Lung (tissue), 12 donors: ENCODE measurements around the gene TNNC1. TPM values are rescaled to one million over a fixed set of nuclear protein-coding genes. Genes with fewer than 3 reads are reported as not detected.
A peak's percentile ranks its signal among the peaks of the same experiment; 100 is the strongest.

Source experiments
- ATAC-seq: fragments of 200-7000 bp; cut with Tn5 transposase; one replicate; pipeline ENCODE4 v1.9.1; 2020; ENCODE audit warnings: moderate number of reproducible peaks; ENCODE audit not compliant: insufficient read depth, low FRiP score
- DNase-seq, 3 donors: peaks; one replicate each; pipeline ENCODE4 v3.0.0-alpha.2; 2013 to 2017
- H3K27ac ChIP-seq, 2 donors: one replicate each; pipeline ENCODE4 v1.5.1; 2013; ENCODE audit warnings: mild to moderate bottlenecking in 2 of 2, moderate library complexity in 2 of 2, control low read depth in 1 of 2, inconsistent platforms in 1 of 2, low read depth in 1 of 2, low read length in 1 of 2
- H3K27me3 ChIP-seq, 3 donors: one replicate each; pipeline ENCODE4 v1.5.1; 2013; ENCODE audit warnings: low read length in 2 of 3; ENCODE audit not compliant: control insufficient read depth in 3 of 3, insufficient read depth in 3 of 3
- H3K36me3 ChIP-seq, 4 donors: one replicate each; pipeline ENCODE4 v1.5.1; 2013; ENCODE audit warnings: low read length in 4 of 4, mild to moderate bottlenecking in 1 of 4, moderate library complexity in 1 of 4; ENCODE audit not compliant: control insufficient read depth in 4 of 4, insufficient read depth in 4 of 4
- H3K4me1 ChIP-seq, 5 donors: one replicate each; pipeline ENCODE4 v1.5.1; 2013; ENCODE audit warnings: low read length in 5 of 5, mild to moderate bottlenecking in 2 of 5, moderate library complexity in 1 of 5; ENCODE audit not compliant: control insufficient read depth in 5 of 5, insufficient read depth in 5 of 5
- H3K4me3 ChIP-seq: one replicate; pipeline ENCODE4 v1.5.1; 2013; ENCODE audit warnings: mild to moderate bottlenecking, control low read depth, moderate library complexity
- H3K9ac ChIP-seq, 2 donors: one replicate each; pipeline ENCODE4 v1.5.1; 2013; ENCODE audit warnings: low read length in 2 of 2, control low read depth in 1 of 2; ENCODE audit not compliant: insufficient read depth in 1 of 2
- H3K9me3 ChIP-seq, 4 donors: one replicate each; pipeline ENCODE4 v1.5.1; 2013; ENCODE audit warnings: low read length in 3 of 4, mild to moderate bottlenecking in 1 of 4, moderate library complexity in 1 of 4; ENCODE audit not compliant: control insufficient read depth in 4 of 4, insufficient read depth in 3 of 4
- WGBS, 2 donors: extraction: QIAGEN DNeasy Blood & Tissue Kit; methylation state at CpG; one replicate each; pipeline ENCODE4 v1.1.7; 2013; 5-methylcytosine and 5-hydroxymethylcytosine counted together
- polyA plus RNA-seq, 2 donors: library from polyadenylated mRNA; stranded (reverse); fragments of 200-250 nt; gene quantifications; one replicate each; pipeline ENCODE4 v1.2.1, GENCODE V29; 2013
- total RNA-seq, 2 donors: library from RNA; depleted of rRNA in 1 of 2; stranded (reverse); fragments of >200 nt in 1 of 2; gene quantifications; one replicate each; pipeline ENCODE4 v1.2.1, GENCODE V29; 2014 to 2021
- TF ChIP-seq, protein P1 (sequence below): IDR thresholded peaks from 2 replicates; pipeline ENCODE4 v1.5.1; 2012; ENCODE audit warnings: mild to moderate bottlenecking; ENCODE audit errors: control extremely low read depth, extremely low read depth
- donor health status: control.
- donor health status: control.
- donor health status: Bipolar disorder and iron deficiency.
- donor health status: healthy.
- donor health status: DM: yes; HTN: yes; CAD: no.

The TNNC1 gene
- total and polyA plus RNA-seq, 4 donors, result 17.3 to 250 (median 33.4) TPM

- WGBS, 2 donors, result 91% methylated on average over 14 of the region's 14 CpGs
- H3K36me3 ChIP-seq, result peaks cover 5 to 32% (median 15%) of the 10 kb centered on the region in 4 donors
- DNase-seq, result no peak
Observed at GRCh38 chr3:52458770-52459545, 5.1 kb upstream of the TNNC1 start.

GRCh38 chr3:52458031-52458760 lies 4.4 kb upstream of the TNNC1 start:
- Histone ChIP-seq H3K36me3 (peaks cover 5 to 32% (median 15%) of the 10 kb centered on the region in 4 donors), H3K4me1 (peaks cover 0 to 34% (median 19%) of the 10 kb centered on the region in 5 donors), H3K27me3 (no peaks in the 10 kb centered on the region), H3K9ac (no peak overlapping the region), H3K4me3 (no peak overlapping the region), H3K9me3 (no peaks in the 10 kb centered on the region), H3K27ac (no peak overlapping the region)
- ATAC-seq (no peak), DNase-seq (no peak)
- 79% methylated on average over 6 of the region's 6 CpGs for WGBS, 2 donors
- TF ChIP-seq, protein P1, sequence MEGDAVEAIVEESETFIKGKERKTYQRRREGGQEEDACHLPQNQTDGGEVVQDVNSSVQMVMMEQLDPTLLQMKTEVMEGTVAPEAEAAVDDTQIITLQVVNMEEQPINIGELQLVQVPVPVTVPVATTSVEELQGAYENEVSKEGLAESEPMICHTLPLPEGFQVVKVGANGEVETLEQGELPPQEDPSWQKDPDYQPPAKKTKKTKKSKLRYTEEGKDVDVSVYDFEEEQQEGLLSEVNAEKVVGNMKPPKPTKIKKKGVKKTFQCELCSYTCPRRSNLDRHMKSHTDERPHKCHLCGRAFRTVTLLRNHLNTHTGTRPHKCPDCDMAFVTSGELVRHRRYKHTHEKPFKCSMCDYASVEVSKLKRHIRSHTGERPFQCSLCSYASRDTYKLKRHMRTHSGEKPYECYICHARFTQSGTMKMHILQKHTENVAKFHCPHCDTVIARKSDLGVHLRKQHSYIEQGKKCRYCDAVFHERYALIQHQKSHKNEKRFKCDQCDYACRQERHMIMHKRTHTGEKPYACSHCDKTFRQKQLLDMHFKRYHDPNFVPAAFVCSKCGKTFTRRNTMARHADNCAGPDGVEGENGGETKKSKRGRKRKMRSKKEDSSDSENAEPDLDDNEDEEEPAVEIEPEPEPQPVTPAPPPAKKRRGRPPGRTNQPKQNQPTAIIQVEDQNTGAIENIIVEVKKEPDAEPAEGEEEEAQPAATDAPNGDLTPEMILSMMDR, result no peak

More at GRCh38 chr3:52458770-52459545, 5.1 kb upstream of the TNNC1 start:
- Histone ChIP-seq H3K4me1 (peaks cover 0 to 30% (median 15%) of the 10 kb centered on the region in 5 donors), H3K4me3 (no peak overlapping the region), H3K9ac (no peak overlapping the region), H3K27me3 (no peaks in the 10 kb centered on the region), H3K9me3 (no peaks in the 10 kb centered on the region), H3K27ac (no peak overlapping the region)
- no peak for ATAC-seq
- TF ChIP-seq, protein P1, result no peak

DNA sequence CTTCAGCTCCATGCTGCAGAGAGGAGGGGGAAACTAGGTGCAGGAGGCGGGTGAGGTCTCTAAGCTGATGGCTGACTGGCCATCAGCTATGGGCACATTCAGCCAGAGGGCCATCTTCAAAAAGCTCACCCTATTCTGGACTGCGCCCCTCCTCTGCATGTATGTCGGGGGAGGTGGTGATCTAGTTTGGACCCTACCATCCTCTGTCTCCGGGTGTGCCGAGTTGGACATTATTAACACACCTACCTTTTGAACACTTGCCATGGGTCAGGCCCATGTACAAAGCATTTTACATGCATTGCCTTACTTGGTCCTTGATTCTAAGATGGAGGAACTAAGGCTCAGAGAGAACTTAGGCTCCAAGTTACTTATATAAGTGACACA lies 3.0 kb upstream of the TNNC1 start:
- 79 to 91% methylated on average over 5 of the region's 5 CpGs for WGBS, 2 donors
- peaks cover 5 to 27% (median 15%) of the 10 kb centered on the region in 4 donors for H3K36me3 ChIP-seq
- TF ChIP-seq, protein P1, result no peak
- H3K4me1 ChIP-seq, result peaks cover 0 to 34% (median 19%) of the 10 kb centered on the region in 5 donors
- H3K27me3 ChIP-seq, result no peaks in the 10 kb centered on the region
- no peaks in the 10 kb centered on the region for H3K9me3 ChIP-seq
- H3K9ac ChIP-seq, result peak overlapping the region in 1 of 2 donors; percentile 69
- peak overlapping the region; percentile 46 for H3K4me3 ChIP-seq
- no peak for ATAC-seq
- H3K27ac ChIP-seq, result peak overlapping the region; percentile 48 to 88
- peak in 1 of 3 donors; percentile 11 for DNase-seq
